ENCODE results near the gene NHLH2. TPM values are rescaled to one million over a fixed set of nuclear protein-coding genes. Genes with fewer than 3 reads are reported as not detected.
A peak's percentile ranks its signal among the peaks of the same experiment; 100 is the strongest.

NHLH2 gene
- total RNA-seq, 2 donors from 2014 or later = 1.4 to 2.1 TPM

GRCh38 chr1:115837740-115838421, 3.0 kb downstream of the NHLH2 start:
- Histone ChIP-seq H3K4me1 (ENCODE audit: control insufficient read depth, insufficient read depth, low read length) (no peaks in the 10 kb centered on the region), H3K27me3 (ENCODE audit: control insufficient read depth, insufficient read depth, low read length, poor library complexity, severe bottlenecking) (peaks cover 41% of the 10 kb centered on the region), H3K36me3 (ENCODE audit: control insufficient read depth, insufficient read depth, low read length) (no peaks in the 10 kb centered on the region), H3K9me3 (ENCODE audit: control insufficient read depth, low read length) (no peaks in the 10 kb centered on the region), H3K27ac (ENCODE audit: low read depth, low read length) (no peak overlapping the region), H3K4me3 (ENCODE audit: low read length) (peak overlapping the region; percentile 84), H3K9ac (ENCODE audit: extremely low read depth, low read length, poor library complexity, severe bottlenecking) (peak overlapping the region; percentile 33)
- WGBS, 2 experiments (ENCODE audit: insufficient coverage in 1 of 2, insufficient read length in 1 of 2) = 12% methylated on average over 80 of the region's 80 CpGs; no CpG with 5 or more reads in 1 of the 2 experiments
- no peaks in the 10 kb centered on the region for H3K36me3 Mint-ChIP-seq (ENCODE audit: low read depth)
- H3K27me3 Mint-ChIP-seq (ENCODE audit: insufficient read depth) = peaks cover 7% of the 10 kb centered on the region
- H3K4me3 Mint-ChIP-seq = peak overlapping the region; percentile 85
- no peaks in the 10 kb centered on the region for H3K9me3 Mint-ChIP-seq
- DNase-seq = peak; percentile 83
- no peak for TF ChIP-seq CTCF (conservative IDR thresholded peaks at IDR 0.05)
- H3K27ac Mint-ChIP-seq = peak overlapping the region; percentile 90
- peaks cover 34% of the 10 kb centered on the region for H3K4me1 Mint-ChIP-seq

- TF ChIP-seq CTCF (conservative IDR thresholded peaks at IDR 0.05) = no peak
- peak overlapping the region; percentile 62 for H3K27ac Mint-ChIP-seq
- 33 to 36% methylated on average over 3 to 4 of the region's 4 CpGs for WGBS, 2 experiments (ENCODE audit: insufficient coverage in 1 of 2, insufficient read length in 1 of 2)
- no peak for DNase-seq
- peaks cover 41% of the 10 kb centered on the region for H3K27me3 ChIP-seq (ENCODE audit: control insufficient read depth, insufficient read depth, low read length, poor library complexity, severe bottlenecking)
- no peaks in the 10 kb centered on the region for H3K36me3 Mint-ChIP-seq (ENCODE audit: low read depth)
- H3K9me3 ChIP-seq (ENCODE audit: control insufficient read depth, low read length) = no peaks in the 10 kb centered on the region
- no peak overlapping the region for H3K27ac ChIP-seq (ENCODE audit: low read depth, low read length)
- no peaks in the 10 kb centered on the region for H3K9me3 Mint-ChIP-seq
- H3K4me1 ChIP-seq (ENCODE audit: control insufficient read depth, insufficient read depth, low read length) = no peaks in the 10 kb centered on the region
- H3K27me3 Mint-ChIP-seq (ENCODE audit: insufficient read depth) = peaks cover 7% of the 10 kb centered on the region
- H3K9ac ChIP-seq (ENCODE audit: extremely low read depth, low read length, poor library complexity, severe bottlenecking) = peak overlapping the region; percentile 33
- H3K4me1 Mint-ChIP-seq = peaks cover 34% of the 10 kb centered on the region
- H3K4me3 Mint-ChIP-seq = peak overlapping the region; percentile 85
- H3K36me3 ChIP-seq (ENCODE audit: control insufficient read depth, insufficient read depth, low read length) = no peaks in the 10 kb centered on the region
- H3K4me3 ChIP-seq (ENCODE audit: low read length) = peak overlapping the region; percentile 84
These were observed 3.6 kb downstream of the NHLH2 start for GRCh38 chr1:115837341-115837739.

GRCh38 chr1:115833856-115834255, 7.1 kb downstream of the NHLH2 start:
- peaks cover 24% of the 10 kb centered on the region for H3K27me3 ChIP-seq (ENCODE audit: control insufficient read depth, insufficient read depth, low read length, poor library complexity, severe bottlenecking)
- H3K9ac ChIP-seq (ENCODE audit: extremely low read depth, low read length, poor library complexity, severe bottlenecking) = no peak overlapping the region
- TF ChIP-seq CTCF (conservative IDR thresholded peaks at IDR 0.05) = peak; percentile 76
- H3K4me1 ChIP-seq (ENCODE audit: control insufficient read depth, insufficient read depth, low read length) = peaks cover 6% of the 10 kb centered on the region
- H3K36me3 ChIP-seq (ENCODE audit: control insufficient read depth, insufficient read depth, low read length) = no peaks in the 10 kb centered on the region
- no peaks in the 10 kb centered on the region for H3K9me3 Mint-ChIP-seq
- no peak overlapping the region for H3K4me3 Mint-ChIP-seq
- 61 to 67% methylated on average over 2 to 5 of the region's 5 CpGs for WGBS, 2 experiments (ENCODE audit: insufficient coverage in 1 of 2, insufficient read length in 1 of 2)
- H3K27ac ChIP-seq (ENCODE audit: low read depth, low read length) = no peak overlapping the region
- H3K27me3 Mint-ChIP-seq (ENCODE audit: insufficient read depth) = no peaks in the 10 kb centered on the region
- no peaks in the 10 kb centered on the region for H3K9me3 ChIP-seq (ENCODE audit: control insufficient read depth, low read length)
- H3K27ac Mint-ChIP-seq = peak overlapping the region; percentile 13
- peaks cover 36% of the 10 kb centered on the region for H3K4me1 Mint-ChIP-seq
- H3K36me3 Mint-ChIP-seq (ENCODE audit: low read depth) = peaks cover 12% of the 10 kb centered on the region
- H3K4me3 ChIP-seq (ENCODE audit: low read length) = no peak overlapping the region
- peak; percentile 81 for DNase-seq
